LNCaP clone FGC (cell line): ENCODE data around the gene CLEC18C.
A peak's percentile ranks its signal among the peaks of the same experiment; 100 is the strongest.
"Not testable (repeated sequence)": the region's sequence is repeated elsewhere in the genome, so short reads cannot be mapped to it uniquely, and the experiment has no call there.

Experiments
- DNase-seq: peaks from one replicate; pipeline ENCODE4 v3.0.0-alpha.2; 2011; ENCODE audit warnings: low read depth
- H3K4me3 ChIP-seq: 2 replicates; pipeline ENCODE4 v1.5.1; 2011; ENCODE audit warnings: mild to moderate bottlenecking, low read depth, low read length, control low read depth

Gene CLEC18C

GRCh38 chr16:70190574-70190973, 17.0 kb downstream of the CLEC18C start:
- not testable (repeated sequence) for H3K4me3 ChIP-seq, DNase-seq

DNA sequence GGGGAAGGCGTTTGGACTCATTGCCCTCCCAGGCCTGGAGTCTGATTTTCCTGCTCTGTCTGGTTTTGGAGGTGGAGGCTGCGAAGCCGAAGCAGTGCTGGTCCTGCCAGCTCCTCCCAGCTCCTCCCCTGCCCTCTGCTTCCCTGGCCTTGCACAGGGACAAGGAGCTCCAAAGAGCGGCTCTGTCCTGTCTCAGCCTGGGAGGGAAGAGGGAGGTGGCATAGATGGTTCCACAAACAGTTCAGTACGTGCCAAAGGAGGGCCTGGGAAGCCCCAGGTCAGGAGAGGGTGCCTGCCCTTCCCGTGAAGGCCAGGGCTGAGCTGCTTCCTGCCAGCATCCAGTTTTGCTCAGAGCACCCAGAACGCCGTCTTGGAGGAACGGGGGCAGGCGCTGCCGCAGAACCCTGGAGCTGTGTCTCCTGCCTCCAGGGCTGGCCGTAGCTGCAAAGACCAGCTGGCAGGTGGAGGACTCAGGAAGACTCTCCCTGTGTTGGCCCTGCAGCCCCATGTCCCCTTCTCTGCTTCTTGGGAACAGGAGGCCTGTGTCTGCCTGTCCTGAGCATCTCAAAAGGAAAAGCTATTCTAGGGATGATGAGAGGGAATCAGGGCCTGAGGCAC, 23.2 kb downstream of the CLEC18C start:
- not testable (repeated sequence) for H3K4me3 ChIP-seq

GRCh38 chr16:70197611-70198010, 24.0 kb downstream of the CLEC18C start:
- DNase-seq: not testable (repeated sequence)

More for the DNA sequence above, 23.2 kb downstream of the CLEC18C start:
- not testable (repeated sequence) for DNase-seq

DNA sequence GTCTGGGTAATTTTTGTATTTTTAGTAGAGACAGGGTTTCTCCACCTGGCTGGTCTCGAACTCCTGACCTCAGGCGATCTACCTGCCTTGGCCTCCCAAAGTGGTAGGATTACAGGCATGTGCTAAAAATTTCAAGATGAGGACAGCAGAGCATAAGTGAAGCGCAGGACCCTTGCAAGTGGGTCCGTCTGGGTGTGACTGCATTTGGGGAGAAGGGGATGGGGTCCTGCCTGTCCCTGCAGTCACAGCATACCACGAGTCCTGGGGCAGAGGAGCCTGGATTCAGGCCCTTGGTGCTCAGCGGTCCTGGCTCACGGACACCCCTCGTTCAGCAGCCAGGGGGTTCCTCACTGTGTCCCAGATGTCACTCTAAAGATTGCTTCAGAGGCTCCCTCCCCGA, 24.6 kb downstream of the CLEC18C start:
- not testable (repeated sequence) for H3K4me3 ChIP-seq, DNase-seq

More at GRCh38 chr16:70197611-70198010, 24.0 kb downstream of the CLEC18C start:
- H3K4me3 ChIP-seq: not testable (repeated sequence)

DNA sequence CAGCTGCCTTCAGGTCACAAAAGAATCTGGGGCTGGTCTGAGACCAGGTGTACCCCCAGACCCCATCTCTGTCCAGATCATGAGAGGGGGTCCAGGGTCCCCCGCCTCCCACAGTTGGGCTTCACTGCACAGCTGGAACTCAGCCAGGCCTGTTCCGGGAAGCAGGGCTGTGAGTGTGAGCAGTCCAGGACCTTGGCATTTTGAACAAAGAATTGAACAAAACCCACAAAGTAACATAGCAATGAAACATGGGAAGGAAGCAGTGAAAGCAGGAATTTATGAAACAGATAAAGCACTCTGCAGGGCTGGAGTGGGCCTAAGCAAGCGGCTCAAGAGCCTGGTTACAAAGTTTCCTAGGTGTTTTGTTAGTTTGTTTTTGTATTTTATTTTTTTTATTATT, 25.1 kb downstream of the CLEC18C start:
- not testable (repeated sequence) for DNase-seq, H3K4me3 ChIP-seq

DNA sequence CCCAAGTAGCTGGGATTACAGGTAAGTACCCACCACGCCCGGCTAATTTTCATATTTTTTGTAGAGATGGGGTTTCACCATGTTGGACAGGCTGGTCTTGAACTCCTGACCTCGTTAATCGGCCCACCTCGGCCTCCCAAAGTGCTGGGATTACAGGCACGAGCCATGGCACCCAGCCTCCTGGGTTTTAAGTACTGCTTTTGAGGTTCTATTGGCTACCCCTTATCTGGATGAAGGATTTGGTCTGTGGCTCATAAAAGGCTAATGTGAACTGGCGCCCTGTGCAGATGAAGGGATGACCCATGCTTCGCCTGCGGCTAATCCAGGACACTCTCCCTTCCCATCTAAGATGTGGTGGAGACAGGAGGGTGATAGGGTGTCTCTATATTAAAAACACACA, 25.6 kb downstream of the CLEC18C start:
- DNase-seq, H3K4me3 ChIP-seq: not testable (repeated sequence)

- H3K4me3 ChIP-seq, DNase-seq: not testable (repeated sequence)
Measured at GRCh38 chr16:70200063-70200462, 26.5 kb downstream of the CLEC18C start.

- not testable (repeated sequence) for H3K4me3 ChIP-seq, DNase-seq
Measured at GRCh38 chr16:70203508-70203907, 29.9 kb downstream of the CLEC18C start.

DNA sequence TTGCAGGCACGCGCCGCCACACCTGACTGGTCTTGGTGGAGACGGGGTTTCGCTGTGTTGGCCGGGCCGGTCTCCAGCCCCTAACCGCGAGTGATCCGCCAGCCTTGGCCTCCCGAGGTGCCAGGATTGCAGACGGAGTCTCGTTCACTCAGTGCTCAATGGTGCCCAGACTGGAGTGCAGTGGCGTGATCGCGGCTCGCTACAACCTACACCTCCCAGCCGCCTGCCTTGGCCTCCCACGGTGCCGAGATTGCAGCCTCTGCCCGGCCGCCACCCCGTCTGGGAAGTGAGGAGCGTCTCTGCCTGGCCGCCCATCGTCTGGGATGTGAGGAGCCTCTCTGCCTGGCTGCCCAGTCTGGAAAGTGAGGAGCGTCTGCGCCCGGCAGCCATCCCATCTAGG, 30.4 kb downstream of the CLEC18C start:
- not testable (repeated sequence) for DNase-seq, H3K4me3 ChIP-seq

- not testable (repeated sequence) for H3K4me3 ChIP-seq
Measured at GRCh38 chr16:70204668-70205405, 31.2 kb downstream of the CLEC18C start.

GRCh38 chr16:70206382-70206781, 32.8 kb downstream of the CLEC18C start:
- H3K4me3 ChIP-seq, DNase-seq: not testable (repeated sequence)

More at GRCh38 chr16:70204668-70205405, 31.2 kb downstream of the CLEC18C start:
- DNase-seq: not testable (repeated sequence)

DNA sequence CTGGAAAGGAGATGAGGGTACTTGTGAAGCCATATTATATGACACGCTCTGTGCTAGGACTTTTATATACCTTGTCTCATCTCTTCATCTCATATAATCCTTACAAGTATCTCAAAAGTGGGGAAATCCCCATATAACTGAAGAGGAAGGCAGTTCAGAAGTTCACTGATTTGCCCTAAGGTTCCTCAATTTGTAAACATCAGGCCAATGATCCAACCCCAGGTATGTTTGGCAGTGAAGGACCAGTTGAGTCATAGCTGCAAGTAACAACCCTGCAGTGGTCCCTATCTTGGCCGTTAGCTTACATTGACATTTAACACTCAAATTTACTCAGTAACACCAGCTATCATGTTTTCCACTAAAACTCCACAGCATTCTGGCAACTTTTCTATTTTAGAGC, 45.0 kb downstream of the CLEC18C start:
- not testable (repeated sequence) for DNase-seq, H3K4me3 ChIP-seq

DNA sequence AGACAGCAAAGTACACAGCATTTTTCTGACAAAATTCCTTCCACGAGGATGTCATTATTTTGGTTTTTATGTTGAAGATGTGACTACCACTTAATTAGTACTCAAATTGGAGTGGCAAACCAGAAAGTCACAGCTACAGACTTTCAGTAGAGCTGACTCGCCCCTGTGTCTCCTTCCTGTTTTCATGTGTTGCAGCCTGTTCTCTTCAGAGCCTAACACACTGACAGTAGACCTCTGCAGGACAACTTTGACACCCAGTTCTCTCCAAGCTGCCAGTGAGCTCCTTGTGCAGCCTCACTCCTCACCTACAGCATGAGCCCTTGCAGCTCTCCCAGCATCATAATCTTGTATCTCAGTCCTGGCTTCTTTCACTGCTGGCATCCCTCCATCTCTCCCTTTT, 49.0 kb downstream of the CLEC18C start:
- H3K4me3 ChIP-seq, DNase-seq: not testable (repeated sequence)

GRCh38 chr16:70223216-70223615, 49.6 kb downstream of the CLEC18C start:
- DNase-seq: peak; percentile 14
- not testable (repeated sequence) for H3K4me3 ChIP-seq

DNA sequence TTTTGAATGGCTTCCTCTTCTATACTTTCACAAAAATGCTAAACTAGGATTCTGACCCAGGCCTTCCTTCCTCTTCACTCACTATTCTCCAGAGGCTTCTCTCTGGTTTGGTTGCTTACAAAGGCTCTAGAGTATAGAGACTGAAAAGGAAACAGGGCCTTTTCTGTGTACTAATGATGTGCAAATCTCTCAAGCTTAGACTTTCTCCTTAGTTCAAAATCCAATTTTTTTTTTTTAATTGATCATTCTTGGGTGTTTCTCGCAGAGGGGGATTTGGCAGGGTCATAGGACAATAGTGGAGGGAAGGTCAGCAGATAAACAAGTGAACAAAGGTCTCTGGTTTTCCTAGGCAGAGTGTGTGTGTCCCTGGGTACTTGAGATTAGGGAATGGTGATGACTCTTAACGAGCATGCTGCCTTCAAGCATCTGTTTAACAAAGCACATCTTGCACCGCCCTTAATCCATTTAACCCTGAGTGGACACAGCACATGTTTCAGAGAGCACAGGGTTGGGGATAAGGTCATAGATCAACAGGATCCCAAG, 50.5 kb downstream of the CLEC18C start:
- DNase-seq, H3K4me3 ChIP-seq: not testable (repeated sequence)

DNA sequence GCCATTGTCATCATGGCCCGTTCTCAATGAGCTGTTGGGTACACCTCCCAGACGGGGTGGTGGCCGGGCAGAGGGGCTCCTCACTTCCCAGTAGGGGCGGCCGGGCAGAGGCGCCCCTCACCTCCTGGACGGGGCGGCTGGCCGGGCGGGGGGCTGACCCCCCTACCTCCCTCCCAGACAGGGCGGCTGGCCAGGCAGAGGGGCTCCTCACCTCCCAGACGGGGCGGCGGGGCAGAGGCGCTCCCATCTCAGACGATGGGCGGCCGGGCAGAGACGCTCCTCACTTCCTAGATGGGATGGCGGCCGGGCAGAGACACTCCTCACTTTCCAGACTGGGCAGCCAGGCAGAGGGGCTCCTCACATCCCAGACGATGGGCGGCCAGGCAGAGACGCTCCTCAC, 51.1 kb downstream of the CLEC18C start:
- DNase-seq, H3K4me3 ChIP-seq: not testable (repeated sequence)

- not testable (repeated sequence) for H3K4me3 ChIP-seq, DNase-seq
Measured at GRCh38 chr16:70225430-70225829, 51.8 kb downstream of the CLEC18C start.

DNA sequence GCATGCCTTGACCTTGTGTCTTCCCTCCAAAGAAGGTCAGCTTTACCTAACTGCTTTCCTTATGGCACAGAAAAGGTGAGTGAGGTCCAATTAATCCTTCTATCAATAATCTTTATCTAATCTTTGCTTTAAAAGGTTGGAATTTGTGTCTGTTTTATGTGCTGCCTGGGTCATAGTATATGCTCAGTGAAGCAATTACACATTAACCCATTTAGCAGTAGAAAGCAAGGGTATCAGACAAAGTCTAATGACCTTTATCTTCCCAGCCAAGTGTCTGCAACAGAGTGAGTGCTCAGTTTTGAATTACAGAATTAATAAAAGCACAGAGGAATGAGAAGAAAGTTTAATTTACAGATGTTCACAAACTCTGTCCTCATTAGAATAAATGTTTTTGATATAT, 52.4 kb downstream of the CLEC18C start:
- not testable (repeated sequence) for H3K4me3 ChIP-seq, DNase-seq

GRCh38 chr16:70231831-70232230, 58.2 kb downstream of the CLEC18C start:
- H3K4me3 ChIP-seq, DNase-seq: not testable (repeated sequence)
